VCaP (cell line): ENCODE data around the gene COL4A2.

Source experiments
- H3K27ac ChIP-seq: fragments of 450-650 bp; 2 replicates; pipeline ENCODE4 v1.5.1; 2017
- TF ChIP-seq, protein P1 (sequence below): fragments of 450-650 bp; conservative IDR thresholded peaks from 2 replicates; pipeline ENCODE4 v1.5.1; 2017; ENCODE audit warnings: mild to moderate bottlenecking, moderate library complexity

The COL4A2 gene

DNA sequence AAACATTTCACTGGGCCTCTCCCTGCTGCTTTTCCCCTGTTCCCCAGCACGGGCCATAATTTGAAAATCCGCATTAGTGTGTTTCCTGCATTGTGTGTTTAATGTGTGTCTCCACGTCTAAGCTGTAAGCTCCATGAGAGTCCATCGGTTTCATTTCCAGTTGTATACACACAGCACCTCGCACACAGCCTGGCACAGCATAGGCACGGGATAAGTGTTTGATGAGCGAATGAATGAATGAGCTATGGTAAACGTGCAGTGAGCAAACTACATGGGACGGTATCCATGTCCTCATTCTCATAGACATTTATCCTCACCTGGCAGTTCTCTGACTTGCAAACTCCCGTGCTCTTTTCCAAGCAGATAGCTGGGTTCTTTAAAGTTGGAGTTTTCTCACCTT, 148.4 kb downstream of the COL4A2 start:
- TF ChIP-seq, protein P1, sequence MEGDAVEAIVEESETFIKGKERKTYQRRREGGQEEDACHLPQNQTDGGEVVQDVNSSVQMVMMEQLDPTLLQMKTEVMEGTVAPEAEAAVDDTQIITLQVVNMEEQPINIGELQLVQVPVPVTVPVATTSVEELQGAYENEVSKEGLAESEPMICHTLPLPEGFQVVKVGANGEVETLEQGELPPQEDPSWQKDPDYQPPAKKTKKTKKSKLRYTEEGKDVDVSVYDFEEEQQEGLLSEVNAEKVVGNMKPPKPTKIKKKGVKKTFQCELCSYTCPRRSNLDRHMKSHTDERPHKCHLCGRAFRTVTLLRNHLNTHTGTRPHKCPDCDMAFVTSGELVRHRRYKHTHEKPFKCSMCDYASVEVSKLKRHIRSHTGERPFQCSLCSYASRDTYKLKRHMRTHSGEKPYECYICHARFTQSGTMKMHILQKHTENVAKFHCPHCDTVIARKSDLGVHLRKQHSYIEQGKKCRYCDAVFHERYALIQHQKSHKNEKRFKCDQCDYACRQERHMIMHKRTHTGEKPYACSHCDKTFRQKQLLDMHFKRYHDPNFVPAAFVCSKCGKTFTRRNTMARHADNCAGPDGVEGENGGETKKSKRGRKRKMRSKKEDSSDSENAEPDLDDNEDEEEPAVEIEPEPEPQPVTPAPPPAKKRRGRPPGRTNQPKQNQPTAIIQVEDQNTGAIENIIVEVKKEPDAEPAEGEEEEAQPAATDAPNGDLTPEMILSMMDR: no peak
- H3K27ac ChIP-seq: peak overlapping the region; percentile 4; the same call in 1 of the 2 replicates

DNA sequence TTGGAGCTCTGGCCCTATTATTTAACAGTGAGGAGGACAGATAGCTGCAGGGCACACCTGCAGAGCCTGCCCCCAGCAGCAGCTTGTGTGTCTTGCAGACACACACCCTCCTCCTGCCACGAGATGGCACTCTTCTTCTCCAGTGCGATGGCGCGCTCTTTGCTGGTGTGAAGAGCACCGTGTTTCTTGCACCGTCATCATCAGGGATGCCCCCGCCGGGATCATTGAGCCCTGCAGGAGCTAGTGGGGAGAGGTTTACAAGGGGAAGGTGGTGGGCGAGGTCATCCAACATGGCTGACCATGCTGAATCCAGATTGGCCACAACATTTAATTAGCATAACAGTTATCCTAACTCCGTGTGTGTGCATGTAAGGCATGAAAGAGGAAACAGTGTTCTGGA, 148.9 kb downstream of the COL4A2 start:
- peak overlapping the region; percentile 4; the same call in 1 of the 2 replicates for H3K27ac ChIP-seq
- TF ChIP-seq, protein P1: peak; percentile 100

GRCh38 chr13:110456550-110456949, 149.5 kb downstream of the COL4A2 start:
- TF ChIP-seq, protein P1: no peak
- H3K27ac ChIP-seq: peak overlapping the region; percentile 4; the same call in 1 of the 2 replicates

DNA sequence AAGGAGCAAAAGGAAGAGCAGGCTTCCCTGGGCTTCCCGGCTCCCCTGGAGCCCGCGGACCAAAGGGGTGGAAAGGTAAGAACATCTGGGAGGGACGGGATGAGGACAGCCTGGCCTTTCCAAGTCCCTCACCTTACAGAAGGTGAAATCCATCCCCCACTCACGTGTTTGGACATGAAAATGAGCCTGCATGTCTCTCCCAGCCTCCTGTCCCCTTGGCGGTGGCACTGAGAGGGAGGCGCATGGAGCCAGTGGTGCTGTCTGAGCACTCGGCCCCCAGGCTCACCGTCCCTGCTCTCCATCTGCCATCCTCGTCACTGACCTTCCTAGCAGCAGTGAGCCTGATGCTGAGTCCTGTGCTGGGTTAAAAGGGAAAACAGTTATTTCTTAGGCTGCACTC, 150.3 kb downstream of the COL4A2 start:
- TF ChIP-seq, protein P1: no peak
- H3K27ac ChIP-seq: no peak overlapping the region

GRCh38 chr13:110458017-110458416, 150.9 kb downstream of the COL4A2 start:
- TF ChIP-seq, protein P1: no peak

GRCh38 chr13:110458594-110459365, 151.7 kb downstream of the COL4A2 start:
- no peak overlapping the region for H3K27ac ChIP-seq

More at GRCh38 chr13:110458017-110458416, 150.9 kb downstream of the COL4A2 start:
- H3K27ac ChIP-seq: no peak overlapping the region

DNA sequence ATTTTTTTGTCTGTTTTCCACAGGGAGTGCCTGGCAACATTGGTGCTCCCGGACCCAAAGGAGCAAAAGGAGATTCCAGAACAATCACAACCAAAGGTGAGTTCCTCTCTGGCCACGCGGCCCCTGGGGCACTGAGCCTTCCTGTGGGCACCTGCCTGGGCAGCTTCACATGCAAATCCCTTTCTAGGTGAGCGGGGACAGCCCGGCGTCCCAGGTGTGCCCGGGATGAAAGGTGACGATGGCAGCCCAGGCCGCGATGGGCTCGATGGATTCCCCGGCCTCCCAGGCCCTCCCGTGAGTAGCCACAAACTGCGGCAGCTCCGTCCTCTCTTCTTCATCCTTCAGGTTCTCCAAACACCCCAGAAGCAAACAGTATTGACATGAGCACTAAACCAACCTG, 155.0 kb downstream of the COL4A2 start:
- no peak overlapping the region for H3K27ac ChIP-seq
- TF ChIP-seq, protein P1: no peak

More at GRCh38 chr13:110458594-110459365, 151.7 kb downstream of the COL4A2 start:
- TF ChIP-seq, protein P1: no peak
